HCT116 (cell line): ENCODE data around the gene SALL3.

Experiments used
- REST ChIP-seq: IDR thresholded peaks from 2 replicates; pipeline ENCODE4 v1.6.1; 2012; ENCODE audit warnings: low read depth
- ZBTB33 ChIP-seq: IDR thresholded peaks from 2 replicates; pipeline ENCODE4 v1.6.1; 2011; ENCODE audit warnings: mild to moderate bottlenecking, low read length, moderate library complexity; ENCODE audit not compliant: insufficient replicate concordance; ENCODE audit errors: extremely low read depth

GRCh38 chr18:78978349-78979055 is 1.1 kb upstream of the SALL3 start:
- TF ChIP-seq ZBTB33 = no peak
- TF ChIP-seq REST = no peak
